Measurements from ENCODE around the gene SRGAP3.
A peak's percentile ranks its signal among the peaks of the same experiment; 100 is the strongest.

The SRGAP3 gene

DNA sequence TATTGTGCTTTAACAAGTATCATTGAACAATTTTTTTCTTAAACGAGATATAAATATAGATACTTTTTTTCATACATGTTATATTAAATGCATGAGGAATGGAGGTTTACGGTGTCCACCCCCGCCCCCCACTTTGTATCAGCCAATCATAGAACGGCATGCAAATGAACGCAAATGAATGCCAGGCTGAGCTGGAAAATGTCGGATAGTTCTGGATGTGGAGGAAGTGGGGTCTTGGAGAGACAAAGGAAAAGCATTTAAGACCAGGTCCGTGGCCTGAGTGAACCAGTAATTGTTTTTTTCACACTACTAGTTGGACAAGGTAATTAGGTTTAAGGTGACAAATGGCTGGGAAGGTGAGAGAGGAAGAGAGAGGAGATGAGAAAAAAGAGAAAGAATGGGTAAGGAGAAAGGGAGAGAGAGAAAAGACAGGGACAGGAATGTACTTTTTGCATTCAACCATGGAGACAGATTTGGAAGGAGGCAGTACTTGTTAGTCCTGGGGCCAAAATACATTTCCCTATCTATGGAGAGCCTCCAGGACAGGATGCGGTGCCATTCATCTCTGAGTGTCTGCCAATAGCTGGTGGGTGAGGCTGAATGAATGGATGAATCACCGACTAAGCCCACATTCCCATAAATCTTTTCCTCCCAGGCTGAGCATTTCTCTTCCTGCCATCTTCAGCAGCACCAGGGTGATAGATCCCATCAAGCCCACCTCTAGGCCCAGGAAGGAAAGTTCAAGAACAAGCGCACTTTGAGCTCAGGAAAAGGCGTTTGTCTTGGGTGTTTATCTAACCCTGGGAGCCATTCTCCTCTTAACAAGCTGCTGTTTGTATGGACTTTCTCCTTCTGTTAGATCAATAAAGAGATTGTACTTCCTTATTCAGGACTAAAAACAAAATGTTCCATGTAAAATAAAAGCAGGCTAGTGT, 284.7 kb downstream of the SRGAP3 start:
- DNase-seq (ENCODE audit: low read depth) = no peak

- peak; percentile 85 for DNase-seq (ENCODE audit: low read depth)
These were observed 286.2 kb downstream of the SRGAP3 start, which contains the start of gene RAD18 for GRCh38 chr3:8963137-8963853. RAD18 (minus strand) TSS chr3:8963472; CDS start chr3:8963385, 87 bp downstream.

- no peak for DNase-seq (ENCODE audit: low read depth)
These were observed 287.1 kb downstream of the SRGAP3 start for GRCh38 chr3:8962226-8962861.

DNA sequence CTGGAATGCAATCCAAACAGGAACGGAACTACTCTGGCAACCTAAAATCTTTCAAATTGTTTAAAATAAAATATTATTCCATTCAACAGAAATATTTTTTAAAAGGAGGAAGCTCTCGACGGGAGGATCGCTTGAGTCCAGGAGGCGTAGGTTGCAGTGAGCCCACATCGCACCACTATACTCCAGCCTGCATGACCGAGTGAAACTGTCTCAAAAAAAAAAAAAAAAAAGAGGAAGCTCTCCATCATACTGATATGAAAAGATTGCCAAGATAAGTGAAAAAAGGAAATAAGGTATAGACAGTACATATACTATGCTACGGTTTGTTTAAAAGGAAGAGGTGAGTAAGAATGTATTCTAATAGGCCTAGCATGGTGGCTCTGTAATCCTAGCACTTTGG, 289.8 kb downstream of the SRGAP3 start:
- no peak for DNase-seq (ENCODE audit: low read depth)

DNA sequence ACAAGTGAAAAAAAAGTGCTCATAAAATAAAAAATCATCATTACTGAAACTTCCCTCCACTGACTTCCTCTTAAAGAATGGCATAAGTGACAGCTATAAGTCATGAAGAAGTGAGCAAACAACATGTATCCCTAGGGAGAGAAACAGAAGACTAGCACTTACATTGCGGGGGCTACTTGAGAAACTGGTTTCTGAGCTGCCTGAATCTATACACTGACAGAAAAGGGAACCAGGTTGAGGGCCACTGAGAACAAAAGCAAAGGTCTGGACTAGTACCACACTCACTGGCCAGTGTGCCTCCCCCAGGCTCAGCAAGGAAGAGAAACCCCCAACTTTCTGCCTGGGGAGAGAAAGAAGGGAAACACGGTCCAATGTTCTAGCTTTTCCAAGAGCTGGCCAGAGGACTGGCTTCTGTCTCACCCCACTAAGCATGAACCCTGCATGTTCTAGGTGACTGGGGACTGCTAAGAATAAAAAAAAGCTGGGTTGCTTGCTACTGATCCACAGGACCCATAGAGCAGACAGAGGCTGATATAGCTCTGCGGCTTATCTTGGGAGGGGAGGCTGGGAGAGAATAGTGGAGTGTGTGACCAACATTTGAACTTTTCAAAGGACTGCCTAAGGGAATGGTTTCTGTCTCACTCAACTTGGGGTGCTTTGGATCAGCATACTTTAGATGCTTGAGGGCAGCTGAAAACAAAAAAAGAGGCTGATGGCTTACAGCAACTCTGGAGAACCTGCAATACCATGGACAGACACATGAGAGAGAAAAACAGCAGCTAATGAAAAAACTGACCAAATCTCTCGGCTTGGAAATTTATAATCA, 294.3 kb downstream of the SRGAP3 start:
- no peak for DNase-seq (ENCODE audit: low read depth)

DNA sequence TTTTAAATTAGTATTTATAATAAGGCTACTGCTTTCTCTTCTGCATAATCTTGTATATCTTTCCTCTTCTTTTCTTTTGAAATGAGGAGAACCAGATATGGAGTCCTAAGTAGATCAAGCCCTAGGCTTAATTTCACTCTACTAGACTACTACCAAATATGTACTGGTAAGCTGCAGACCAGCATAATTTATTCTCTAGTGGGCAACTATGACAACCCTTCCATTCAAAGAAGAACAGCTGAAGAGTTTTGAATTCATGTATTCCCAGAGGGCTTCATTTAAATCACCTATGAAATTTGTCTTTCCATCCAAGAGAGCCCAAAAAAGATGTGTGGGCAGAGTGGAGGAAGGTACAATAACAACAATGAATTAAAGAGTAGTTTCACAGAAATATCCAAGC, 296.1 kb downstream of the SRGAP3 start:
- DNase-seq (ENCODE audit: low read depth) = no peak

- DNase-seq (ENCODE audit: low read depth) = no peak
These were observed 297.3 kb downstream of the SRGAP3 start for GRCh38 chr3:8952130-8952529.

GRCh38 chr3:8945890-8946600, 303.4 kb downstream of the SRGAP3 start:
- no peak for DNase-seq (ENCODE audit: low read depth)

DNA sequence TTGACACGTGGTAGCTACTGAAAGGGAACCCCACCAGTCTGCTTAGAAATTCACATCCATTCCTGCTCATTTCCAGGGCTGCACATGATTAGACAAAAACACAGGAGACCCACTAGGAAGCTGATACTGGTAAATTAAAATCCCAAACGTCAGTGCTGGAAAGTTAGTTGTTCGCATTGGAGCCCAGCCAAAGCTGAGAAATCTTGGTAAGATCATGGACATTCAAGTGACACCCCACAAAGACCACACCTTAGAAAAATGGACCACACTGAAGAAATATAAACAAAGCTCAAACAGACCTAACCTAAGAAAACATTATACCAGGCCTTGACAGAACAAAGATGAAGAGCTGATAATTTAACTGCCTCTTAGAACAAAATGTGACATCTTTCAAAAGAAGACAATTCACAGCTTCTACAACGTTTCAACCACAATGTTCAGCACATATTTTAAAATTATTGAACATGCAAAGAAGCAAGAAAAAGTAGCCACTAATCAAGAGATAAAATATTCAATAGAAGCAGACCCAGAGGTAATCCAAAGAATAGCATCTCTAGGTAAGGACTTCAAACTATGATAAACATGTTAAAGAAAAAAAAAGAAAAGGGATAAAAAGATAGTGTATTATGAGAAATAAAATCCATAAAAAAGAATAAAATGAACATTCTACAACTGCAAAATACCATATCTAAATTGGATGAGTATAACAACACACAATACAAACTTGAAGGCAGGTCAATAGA, 306.5 kb downstream of the SRGAP3 start:
- no peak for DNase-seq (ENCODE audit: low read depth)

DNA sequence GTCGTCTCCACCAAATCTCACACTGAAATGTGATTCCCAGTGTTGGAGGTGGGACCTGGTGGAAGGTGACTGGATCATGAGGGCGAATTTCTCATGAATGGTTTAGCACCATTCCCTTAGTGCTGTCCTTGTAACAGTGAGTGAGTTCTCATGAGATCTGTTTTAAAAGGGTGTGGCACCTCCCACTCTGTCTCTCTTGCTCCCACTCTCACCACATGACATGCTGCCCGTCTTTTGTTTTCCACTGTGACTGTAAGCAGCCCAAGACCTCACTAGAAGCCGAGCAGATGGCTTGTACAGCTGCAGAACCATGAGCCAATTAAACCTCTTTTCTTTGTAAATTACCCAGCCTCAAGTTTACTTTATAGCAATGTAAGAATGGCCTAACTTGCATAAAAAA, 307.3 kb downstream of the SRGAP3 start:
- DNase-seq (ENCODE audit: low read depth) = no peak

GRCh38 chr3:8938021-8938420, 311.4 kb downstream of the SRGAP3 start:
- no peak for DNase-seq (ENCODE audit: low read depth)

DNA sequence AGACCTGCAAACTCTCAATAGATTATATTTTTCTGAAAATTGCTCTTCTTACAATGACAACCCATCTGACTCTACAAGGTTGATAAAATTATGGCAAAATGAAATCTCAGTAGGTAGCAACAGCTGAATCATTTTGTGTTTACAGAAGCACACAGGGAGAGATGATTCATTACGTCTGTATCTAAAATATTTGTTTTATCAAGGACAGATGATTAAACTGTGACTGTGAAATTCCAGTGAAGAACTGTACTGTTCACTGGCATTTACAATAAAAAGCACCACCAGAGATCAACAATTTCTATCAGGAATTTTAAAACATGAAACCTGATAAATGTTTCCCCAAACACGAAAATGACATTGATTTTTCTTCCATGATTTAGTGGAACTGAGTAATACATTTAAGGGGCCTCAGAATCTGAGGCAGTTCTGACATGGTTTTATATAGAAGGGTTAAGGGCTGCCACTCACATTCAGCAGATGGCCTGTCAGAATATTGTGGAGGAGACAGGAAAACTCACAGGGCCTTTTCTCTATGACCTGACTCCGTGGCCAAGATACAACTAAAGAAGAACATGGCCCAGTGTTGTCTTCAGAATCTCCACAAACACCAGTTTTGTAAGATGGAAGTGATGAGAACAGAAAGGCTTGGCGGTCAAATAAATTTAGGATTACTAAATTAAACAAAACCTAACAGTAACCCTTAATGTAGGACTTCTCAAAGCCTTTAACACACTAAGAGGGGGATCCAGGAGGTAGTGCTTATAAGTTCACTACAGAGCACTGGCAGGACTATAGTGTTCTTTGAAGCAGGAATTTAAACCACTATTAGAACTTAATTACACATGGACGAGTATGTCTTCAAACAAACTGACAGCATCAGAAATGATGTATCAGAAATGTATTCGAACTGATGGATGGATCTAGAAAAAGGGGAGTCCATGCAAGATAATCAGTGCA, 312.1 kb downstream of the SRGAP3 start:
- no peak for DNase-seq (ENCODE audit: low read depth)

- no peak for DNase-seq (ENCODE audit: low read depth)
These were observed 316.9 kb downstream of the SRGAP3 start for GRCh38 chr3:8932507-8932906.

GRCh38 chr3:8931342-8931741, 318.1 kb downstream of the SRGAP3 start:
- DNase-seq (ENCODE audit: low read depth) = no peak
